ENCODE results near the gene MRPL43. TPM values are rescaled to one million over a fixed set of nuclear protein-coding genes. Genes with fewer than 3 reads are reported as not detected.

The MRPL43 gene
- total RNA-seq, 1 experiment from 2014 or later, result 136 TPM

- TF ChIP-seq SP1 (IDR thresholded peaks at IDR 0.05; ENCODE audit: low read depth), result no peak
- no peak for TF ChIP-seq EGR1 (IDR thresholded peaks at IDR 0.05; ENCODE audit: low read depth)
- no peak for TF ChIP-seq EZH2 (IDR thresholded peaks at IDR 0.05)
- no peak for TF ChIP-seq SIN3A (IDR thresholded peaks at IDR 0.05; ENCODE audit: low read depth)
- no peak for TF ChIP-seq RAD21 (IDR thresholded peaks at IDR 0.05; ENCODE audit: low read depth)
- TF ChIP-seq JUND (IDR thresholded peaks at IDR 0.05), result no peak
- TF ChIP-seq CBX3 (IDR thresholded peaks at IDR 0.05; ENCODE audit: low read depth), result no peak
- TF ChIP-seq YY1 (IDR thresholded peaks at IDR 0.05; ENCODE audit: extremely low read depth, insufficient replicate concordance, low read depth, low read length), result no peak
- no peak for TF ChIP-seq EZH2phosphoT487 (IDR thresholded peaks at IDR 0.05; ENCODE audit: borderline replicate concordance)
- TF ChIP-seq, protein P1, sequence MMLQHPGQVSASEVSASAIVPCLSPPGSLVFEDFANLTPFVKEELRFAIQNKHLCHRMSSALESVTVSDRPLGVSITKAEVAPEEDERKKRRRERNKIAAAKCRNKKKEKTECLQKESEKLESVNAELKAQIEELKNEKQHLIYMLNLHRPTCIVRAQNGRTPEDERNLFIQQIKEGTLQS (IDR thresholded peaks at IDR 0.05), result no peak
- TF ChIP-seq SRF (IDR thresholded peaks at IDR 0.05; ENCODE audit: low read depth), result no peak
- TF ChIP-seq ZFX (IDR thresholded peaks at IDR 0.05), result no peak
- no peak for TF ChIP-seq TCF7L2 (IDR thresholded peaks at IDR 0.05; ENCODE audit: borderline replicate concordance, extremely low read depth, insufficient read depth, insufficient read length)
- no peak for TF ChIP-seq POLR2A (IDR thresholded peaks at IDR 0.05; ENCODE audit: borderline replicate concordance, extremely low read depth, insufficient read depth, insufficient read length)
- TF ChIP-seq ZNF274 (IDR thresholded peaks at IDR 0.05; ENCODE audit: low read depth, low read length), result no peak
- TF ChIP-seq FOSL1 (IDR thresholded peaks at IDR 0.05; ENCODE audit: low read depth), result no peak
- TF ChIP-seq, protein P2, sequence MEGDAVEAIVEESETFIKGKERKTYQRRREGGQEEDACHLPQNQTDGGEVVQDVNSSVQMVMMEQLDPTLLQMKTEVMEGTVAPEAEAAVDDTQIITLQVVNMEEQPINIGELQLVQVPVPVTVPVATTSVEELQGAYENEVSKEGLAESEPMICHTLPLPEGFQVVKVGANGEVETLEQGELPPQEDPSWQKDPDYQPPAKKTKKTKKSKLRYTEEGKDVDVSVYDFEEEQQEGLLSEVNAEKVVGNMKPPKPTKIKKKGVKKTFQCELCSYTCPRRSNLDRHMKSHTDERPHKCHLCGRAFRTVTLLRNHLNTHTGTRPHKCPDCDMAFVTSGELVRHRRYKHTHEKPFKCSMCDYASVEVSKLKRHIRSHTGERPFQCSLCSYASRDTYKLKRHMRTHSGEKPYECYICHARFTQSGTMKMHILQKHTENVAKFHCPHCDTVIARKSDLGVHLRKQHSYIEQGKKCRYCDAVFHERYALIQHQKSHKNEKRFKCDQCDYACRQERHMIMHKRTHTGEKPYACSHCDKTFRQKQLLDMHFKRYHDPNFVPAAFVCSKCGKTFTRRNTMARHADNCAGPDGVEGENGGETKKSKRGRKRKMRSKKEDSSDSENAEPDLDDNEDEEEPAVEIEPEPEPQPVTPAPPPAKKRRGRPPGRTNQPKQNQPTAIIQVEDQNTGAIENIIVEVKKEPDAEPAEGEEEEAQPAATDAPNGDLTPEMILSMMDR (IDR thresholded peaks at IDR 0.05 in 2 of 3, conservative IDR thresholded peaks at IDR 0.05 in 1 of 3; ENCODE audit: borderline replicate concordance in 1 of 3, insufficient read depth in 1 of 3, low read depth in 2 of 3, low read length in 2 of 3), result no peak
- TF ChIP-seq, protein P3, sequence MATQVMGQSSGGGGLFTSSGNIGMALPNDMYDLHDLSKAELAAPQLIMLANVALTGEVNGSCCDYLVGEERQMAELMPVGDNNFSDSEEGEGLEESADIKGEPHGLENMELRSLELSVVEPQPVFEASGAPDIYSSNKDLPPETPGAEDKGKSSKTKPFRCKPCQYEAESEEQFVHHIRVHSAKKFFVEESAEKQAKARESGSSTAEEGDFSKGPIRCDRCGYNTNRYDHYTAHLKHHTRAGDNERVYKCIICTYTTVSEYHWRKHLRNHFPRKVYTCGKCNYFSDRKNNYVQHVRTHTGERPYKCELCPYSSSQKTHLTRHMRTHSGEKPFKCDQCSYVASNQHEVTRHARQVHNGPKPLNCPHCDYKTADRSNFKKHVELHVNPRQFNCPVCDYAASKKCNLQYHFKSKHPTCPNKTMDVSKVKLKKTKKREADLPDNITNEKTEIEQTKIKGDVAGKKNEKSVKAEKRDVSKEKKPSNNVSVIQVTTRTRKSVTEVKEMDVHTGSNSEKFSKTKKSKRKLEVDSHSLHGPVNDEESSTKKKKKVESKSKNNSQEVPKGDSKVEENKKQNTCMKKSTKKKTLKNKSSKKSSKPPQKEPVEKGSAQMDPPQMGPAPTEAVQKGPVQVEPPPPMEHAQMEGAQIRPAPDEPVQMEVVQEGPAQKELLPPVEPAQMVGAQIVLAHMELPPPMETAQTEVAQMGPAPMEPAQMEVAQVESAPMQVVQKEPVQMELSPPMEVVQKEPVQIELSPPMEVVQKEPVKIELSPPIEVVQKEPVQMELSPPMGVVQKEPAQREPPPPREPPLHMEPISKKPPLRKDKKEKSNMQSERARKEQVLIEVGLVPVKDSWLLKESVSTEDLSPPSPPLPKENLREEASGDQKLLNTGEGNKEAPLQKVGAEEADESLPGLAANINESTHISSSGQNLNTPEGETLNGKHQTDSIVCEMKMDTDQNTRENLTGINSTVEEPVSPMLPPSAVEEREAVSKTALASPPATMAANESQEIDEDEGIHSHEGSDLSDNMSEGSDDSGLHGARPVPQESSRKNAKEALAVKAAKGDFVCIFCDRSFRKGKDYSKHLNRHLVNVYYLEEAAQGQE (IDR thresholded peaks at IDR 0.05; ENCODE audit: low read depth), result no peak
- no peak for TF ChIP-seq CEBPB (IDR thresholded peaks at IDR 0.05; ENCODE audit: low read depth)
- no peak for TF ChIP-seq ZBTB33 (IDR thresholded peaks at IDR 0.05; ENCODE audit: extremely low read depth, insufficient replicate concordance, low read length)
- H3K4me2 ChIP-seq (ENCODE audit: low read length), result no peak overlapping the region
- ATAC-seq (no peak), DNase-seq (ENCODE audit: low read depth, low spot score) (no peak)
- H2AFZ ChIP-seq (ENCODE audit: low read depth, low read length, poor library complexity, severe bottlenecking), result no peak overlapping the region
- intact Hi-C loops (cut with micrococcal nuclease), result no loop called here
- H3K9me2 ChIP-seq (ENCODE audit: insufficient read depth), result no peaks in the 10 kb centered on the region
- no peak overlapping the region for H3K9ac ChIP-seq (ENCODE audit: low read length)
- CTCF ChIA-PET, result no interaction called here
- no peaks in the 10 kb centered on the region for H3K9me3 ChIP-seq (ENCODE audit: control insufficient read depth in 1 of 2, insufficient read depth in 1 of 2, low read depth in 1 of 2, low read length in 2 of 2)
- H3K27me3 ChIP-seq (ENCODE audit: insufficient read depth, low read length), result no peaks in the 10 kb centered on the region
- H3K36me3 ChIP-seq (ENCODE audit: control insufficient read depth in 1 of 2, insufficient read depth in 2 of 2, low read length in 2 of 2), result no peaks in the 10 kb centered on the region
- BruUV-seq (replicated peaks), result no TSS peak
- H4K20me1 ChIP-seq (ENCODE audit: insufficient read depth), result no peaks in the 10 kb centered on the region
- H3K4me1 ChIP-seq (ENCODE audit: control insufficient read depth in 1 of 2, insufficient read depth in 2 of 2, low read length in 2 of 2), result peaks cover 3 to 17% of the 10 kb centered on the region in 2 experiments; a peak in 3 of 4 replicates
- POLR2A ChIA-PET, result interaction anchor here (0.6 to 0.7 kb wide), 2 partner anchors 25 to 649 kb away, joined by 3 read pairs; no protein-coding TSS in a partner anchor
- RAD21 ChIA-PET (ENCODE audit: low non-redundant PET in 1 of 2, low total read pairs in 2 of 2, uncharacterized antibody in 2 of 2, unreplicated experiment in 2 of 2), result no interaction called here
- H3K79me2 ChIP-seq (ENCODE audit: insufficient read depth, low read length), result no peaks in the 10 kb centered on the region
- no peak overlapping the region for H3K4me3 ChIP-seq (replicated peaks in 1 of 2; ENCODE audit: low read depth in 1 of 2, low read length in 2 of 2)
- H3K27ac ChIP-seq (ENCODE audit: low read depth, low read length), result no peak overlapping the region
Measured at GRCh38 chr10:101021692-101022251, 34.5 kb upstream of the MRPL43 start.

Measured in HCT116 (cell line).